Measurements from ENCODE around the gene ZNF740.

ZNF740 gene

DNA sequence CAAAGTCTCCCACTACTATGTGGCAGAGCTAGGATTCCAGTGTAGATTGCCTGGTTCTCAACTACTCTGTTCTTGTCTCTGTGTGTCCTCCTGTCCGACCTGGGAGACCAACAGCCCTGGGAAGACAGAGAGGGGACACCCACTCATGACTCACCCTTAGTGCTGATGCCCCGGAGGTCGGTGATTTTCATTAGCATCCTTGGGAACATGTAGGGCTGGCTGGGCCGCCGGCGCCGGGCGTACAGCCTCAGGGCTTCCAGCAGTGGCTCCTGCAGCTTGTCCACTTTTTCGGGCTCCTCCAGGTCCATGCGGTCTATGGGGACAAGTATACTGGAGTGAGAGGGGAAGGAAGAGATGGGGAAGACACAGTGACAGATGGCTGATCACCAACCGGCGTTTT is 32.4 kb downstream of the ZNF740 start:
- H3K4me3 ChIP-seq (ENCODE audit: low read depth, low read length), result no peak overlapping the region
- no peak for DNase-seq (ENCODE audit: low read depth)
- TF ChIP-seq, protein P1, sequence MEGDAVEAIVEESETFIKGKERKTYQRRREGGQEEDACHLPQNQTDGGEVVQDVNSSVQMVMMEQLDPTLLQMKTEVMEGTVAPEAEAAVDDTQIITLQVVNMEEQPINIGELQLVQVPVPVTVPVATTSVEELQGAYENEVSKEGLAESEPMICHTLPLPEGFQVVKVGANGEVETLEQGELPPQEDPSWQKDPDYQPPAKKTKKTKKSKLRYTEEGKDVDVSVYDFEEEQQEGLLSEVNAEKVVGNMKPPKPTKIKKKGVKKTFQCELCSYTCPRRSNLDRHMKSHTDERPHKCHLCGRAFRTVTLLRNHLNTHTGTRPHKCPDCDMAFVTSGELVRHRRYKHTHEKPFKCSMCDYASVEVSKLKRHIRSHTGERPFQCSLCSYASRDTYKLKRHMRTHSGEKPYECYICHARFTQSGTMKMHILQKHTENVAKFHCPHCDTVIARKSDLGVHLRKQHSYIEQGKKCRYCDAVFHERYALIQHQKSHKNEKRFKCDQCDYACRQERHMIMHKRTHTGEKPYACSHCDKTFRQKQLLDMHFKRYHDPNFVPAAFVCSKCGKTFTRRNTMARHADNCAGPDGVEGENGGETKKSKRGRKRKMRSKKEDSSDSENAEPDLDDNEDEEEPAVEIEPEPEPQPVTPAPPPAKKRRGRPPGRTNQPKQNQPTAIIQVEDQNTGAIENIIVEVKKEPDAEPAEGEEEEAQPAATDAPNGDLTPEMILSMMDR (conservative IDR thresholded peaks at IDR 0.05; ENCODE audit: low read depth, low read length), result no peak

DNA sequence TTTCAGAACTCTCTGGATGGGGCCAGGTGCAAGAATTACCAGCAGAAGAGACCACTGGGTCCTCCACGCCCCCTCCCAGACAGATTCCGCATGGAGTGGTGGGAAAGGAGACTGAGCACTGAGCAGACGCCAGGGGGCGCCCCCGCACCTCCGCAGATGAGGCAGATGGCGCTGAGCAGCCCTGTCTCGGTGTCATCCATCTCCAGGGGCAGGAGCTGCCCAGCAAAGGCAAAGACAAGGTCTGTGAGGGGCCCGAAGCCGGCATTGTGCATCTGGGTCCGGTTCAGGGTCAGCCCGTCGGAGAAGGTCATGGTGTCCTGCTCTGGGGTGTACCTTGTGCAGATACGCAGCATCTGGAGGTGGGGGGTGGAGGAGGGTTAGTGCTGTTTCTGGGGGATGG is 32.8 kb downstream of the ZNF740 start:
- H3K4me3 ChIP-seq (ENCODE audit: low read depth, low read length), result no peak overlapping the region
- DNase-seq (ENCODE audit: low read depth), result peak; percentile 82
- TF ChIP-seq, protein P1 (conservative IDR thresholded peaks at IDR 0.05; ENCODE audit: low read depth, low read length), result peak; percentile 93

DNA sequence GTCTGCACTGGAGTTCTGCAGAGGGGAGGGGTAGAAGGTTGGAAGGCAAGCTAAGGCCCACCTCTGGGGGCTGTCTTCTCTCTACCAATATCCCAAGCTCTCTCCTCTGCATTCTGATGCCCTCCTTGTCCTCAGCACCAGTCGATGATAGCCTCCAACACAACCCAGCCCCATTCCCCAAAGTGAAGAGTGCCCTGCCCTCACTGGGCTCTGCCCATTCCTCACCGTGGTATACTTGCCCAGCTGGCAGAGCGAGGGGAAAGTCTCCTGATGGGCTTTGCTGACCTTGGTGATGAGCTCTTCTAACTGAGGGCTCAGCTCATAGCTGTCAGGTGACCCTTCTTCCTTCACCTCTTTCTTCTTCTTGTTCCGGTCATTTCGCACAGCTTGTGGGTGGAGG is 33.7 kb downstream of the ZNF740 start:
- no peak for DNase-seq (ENCODE audit: low read depth)
- H3K4me3 ChIP-seq (ENCODE audit: low read depth, low read length), result no peak overlapping the region
- TF ChIP-seq, protein P1 (conservative IDR thresholded peaks at IDR 0.05; ENCODE audit: low read depth, low read length), result no peak

DNA sequence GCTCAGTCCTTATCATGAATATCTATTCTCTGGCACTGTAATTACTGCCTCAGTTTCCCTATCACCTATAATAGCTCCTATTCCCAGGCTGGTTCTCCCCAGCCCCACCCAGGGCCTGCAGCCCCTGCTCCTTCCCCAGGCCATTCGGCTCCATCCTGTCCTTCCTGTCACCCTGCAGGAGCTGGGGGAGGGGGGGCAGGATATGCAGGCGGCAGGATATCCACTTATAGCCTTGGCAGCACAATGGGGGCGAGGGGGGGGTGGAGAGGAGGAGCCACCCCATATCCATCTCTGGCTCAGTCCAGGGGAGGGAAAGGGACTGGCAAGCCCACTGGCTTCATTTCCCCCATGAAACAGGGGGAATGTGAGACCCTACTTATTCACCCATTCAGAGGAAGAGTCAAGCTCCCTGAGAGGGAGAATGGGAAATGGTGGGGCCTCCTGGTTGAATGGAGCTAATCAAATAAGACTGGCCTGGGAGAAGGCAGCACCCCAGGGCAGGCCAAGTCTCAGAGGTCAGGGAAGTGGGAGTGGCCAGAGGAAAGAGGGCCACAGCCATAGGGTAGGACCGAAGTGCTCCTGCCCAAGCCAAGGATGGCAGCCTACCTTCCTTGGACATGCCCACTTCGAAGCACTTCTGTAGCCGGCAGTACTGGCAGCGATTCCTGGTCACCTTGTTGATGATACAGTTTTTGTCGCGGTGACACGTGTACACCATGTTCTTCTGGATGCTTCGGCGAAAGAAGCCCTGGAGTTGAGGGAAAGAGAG is 34.3 kb downstream of the ZNF740 start:
- TF ChIP-seq, protein P1 (conservative IDR thresholded peaks at IDR 0.05; ENCODE audit: low read depth, low read length), result no peak
- no peak for DNase-seq (ENCODE audit: low read depth)
- H3K4me3 ChIP-seq (ENCODE audit: low read depth, low read length), result no peak overlapping the region

DNA sequence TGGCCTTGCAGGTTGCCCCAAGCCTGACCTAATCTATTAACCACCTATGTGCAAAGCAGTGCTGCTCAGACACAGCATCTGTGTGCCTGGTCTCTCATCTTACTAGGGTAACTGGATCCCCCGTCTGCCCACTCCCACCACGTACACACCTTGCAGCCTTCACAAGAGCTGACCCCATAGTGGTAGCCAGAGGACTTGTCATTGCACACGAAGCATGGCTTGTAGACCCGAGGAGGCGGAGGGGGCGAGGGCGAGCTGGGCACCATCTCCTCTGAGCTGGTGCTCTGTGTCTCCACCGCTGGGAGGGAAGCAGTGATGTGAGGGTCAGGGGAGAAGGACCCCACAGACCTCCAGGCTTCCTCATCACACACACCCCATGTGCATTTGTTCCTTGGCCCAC is 35.0 kb downstream of the ZNF740 start:
- no peak for DNase-seq (ENCODE audit: low read depth)
- no peak overlapping the region for H3K4me3 ChIP-seq (ENCODE audit: low read depth, low read length)
- TF ChIP-seq, protein P1 (conservative IDR thresholded peaks at IDR 0.05; ENCODE audit: low read depth, low read length), result no peak

DNA sequence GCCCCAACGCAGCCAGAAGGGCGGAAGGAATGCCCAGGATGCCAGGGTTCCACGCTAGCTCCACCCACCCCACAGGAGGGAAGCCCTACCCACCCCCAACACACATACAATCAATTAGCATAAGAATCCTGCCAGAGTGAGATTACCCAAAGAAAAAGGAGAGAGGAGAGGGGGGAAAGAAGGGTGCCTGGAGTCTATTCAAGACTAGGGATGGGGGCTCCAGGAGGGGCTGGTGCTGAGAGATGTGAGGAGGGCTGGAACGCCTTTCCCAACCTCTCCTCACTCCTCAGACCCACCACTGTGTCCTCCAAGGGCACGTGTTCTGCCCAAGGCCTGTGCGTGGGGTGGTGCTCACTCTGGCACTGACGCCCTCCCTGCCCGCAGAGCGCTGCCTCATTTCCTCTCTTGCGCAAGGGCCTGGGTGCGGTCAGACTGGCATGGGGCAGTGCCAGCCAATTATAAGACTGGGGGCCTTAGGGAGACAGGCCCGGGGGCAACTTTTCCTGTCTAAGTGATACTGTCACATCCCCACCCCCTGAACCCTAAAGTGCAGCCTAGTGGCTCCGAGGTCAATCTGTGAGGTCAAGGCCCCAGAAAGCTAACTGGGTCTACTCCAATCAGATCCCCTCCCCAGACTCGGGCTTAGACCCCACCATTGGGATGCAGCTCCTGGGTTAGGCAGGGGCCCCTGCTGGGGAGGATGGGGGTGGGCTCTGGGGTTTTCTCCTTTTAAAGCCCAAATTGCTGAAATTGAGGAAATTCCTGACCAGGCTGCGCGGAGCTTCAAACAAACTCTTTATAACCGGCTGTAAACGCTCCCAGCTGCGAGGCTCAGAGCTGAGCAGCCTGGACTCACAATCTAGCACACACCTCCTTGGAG is 36.8 kb downstream of the ZNF740 start:
- DNase-seq (ENCODE audit: low read depth), result peak; percentile 27
- TF ChIP-seq, protein P1 (conservative IDR thresholded peaks at IDR 0.05; ENCODE audit: low read depth, low read length), result no peak
- no peak overlapping the region for H3K4me3 ChIP-seq (ENCODE audit: low read depth, low read length)

Measured in choroid plexus epithelial cell (primary cell).